BE2C (cell line): ENCODE data around the gene LENG9.

Experiments used
- DNase-seq: peaks from one replicate; pipeline ENCODE4 v3.0.0-alpha.2; 2020
- H3K27me3 ChIP-seq: fragments of 250-450 bp; sonication (Bioruptor Pico); 2 replicates; pipeline ENCODE4 v1.5.1; 2020; ENCODE audit warnings: mild to moderate bottlenecking
- H3K36me3 ChIP-seq: fragments of 250-450 bp; sonication (Bioruptor Pico); 2 replicates; pipeline ENCODE4 v1.5.1; 2020; ENCODE audit warnings: mild to moderate bottlenecking
- H3K4me1 ChIP-seq: fragments of 250-450 bp; sonication (Bioruptor Pico); 2 replicates; pipeline ENCODE4 v1.5.1; 2020
- H3K4me3 ChIP-seq: 2 replicates; pipeline ENCODE4 v1.5.1; 2011; ENCODE audit warnings: low read depth, low read length
- H3K9me3 ChIP-seq: fragments of 250-450 bp; sonication (Bioruptor Pico); 2 replicates; pipeline ENCODE4 v1.5.1; 2020
- CTCF ChIP-seq: IDR thresholded peaks from 2 replicates; pipeline ENCODE4 v1.5.1; 2012; ENCODE audit warnings: mild to moderate bottlenecking, low read depth, low read length

The LENG9 gene

GRCh38 chr19:54462047-54462654, 1.4 kb downstream of the LENG9 start:
- H3K27me3 ChIP-seq: no peaks in the 10 kb centered on the region
- no peak for DNase-seq
- no peaks in the 10 kb centered on the region for H3K9me3 ChIP-seq
- peaks cover 4% of the 10 kb centered on the region; the same call in 1 of the 2 replicates for H3K4me1 ChIP-seq
- H3K36me3 ChIP-seq: peaks cover 41% of the 10 kb centered on the region
- no peak for TF ChIP-seq CTCF
- peak overlapping the region; percentile 64 for H3K4me3 ChIP-seq

- no peak for DNase-seq
- Histone ChIP-seq H3K4me1 (peaks cover 4% of the 10 kb centered on the region; the same call in 1 of the 2 replicates), H3K9me3 (no peaks in the 10 kb centered on the region), H3K27me3 (no peaks in the 10 kb centered on the region), H3K36me3 (peaks cover 46% of the 10 kb centered on the region), H3K4me3 (no peak overlapping the region)
- TF ChIP-seq CTCF: no peak
Measured at GRCh38 chr19:54461613-54462012, 2.0 kb downstream of the LENG9 start.

GRCh38 chr19:54461210-54461609, 2.4 kb downstream of the LENG9 start:
- TF ChIP-seq CTCF: no peak
- Histone ChIP-seq H3K36me3 (peaks cover 50% of the 10 kb centered on the region), H3K4me3 (no peak overlapping the region), H3K27me3 (no peaks in the 10 kb centered on the region), H3K9me3 (no peaks in the 10 kb centered on the region), H3K4me1 (peaks cover 4% of the 10 kb centered on the region; the same call in 1 of the 2 replicates)
- DNase-seq: no peak

- Histone ChIP-seq H3K4me3 (no peak overlapping the region), H3K36me3 (peaks cover 58% of the 10 kb centered on the region), H3K4me1 (peaks cover 4% of the 10 kb centered on the region; the same call in 1 of the 2 replicates), H3K9me3 (no peaks in the 10 kb centered on the region), H3K27me3 (no peaks in the 10 kb centered on the region)
- no peak for TF ChIP-seq CTCF
- no peak for DNase-seq
Measured at GRCh38 chr19:54460230-54461005, 3.2 kb downstream of the LENG9 start.

- H3K9me3 ChIP-seq: no peaks in the 10 kb centered on the region
- no peak overlapping the region for H3K4me3 ChIP-seq
- H3K27me3 ChIP-seq: no peaks in the 10 kb centered on the region
- no peak for TF ChIP-seq CTCF
- H3K36me3 ChIP-seq: peaks cover 67% of the 10 kb centered on the region
- no peak for DNase-seq
- peaks cover 4% of the 10 kb centered on the region; the same call in 1 of the 2 replicates for H3K4me1 ChIP-seq
Measured at GRCh38 chr19:54459282-54460229, 4.0 kb downstream of the LENG9 start.
